GM19467 (cell line): ENCODE measurements around the gene MUCL3.
"Not testable (repeated sequence)": the region's sequence is repeated elsewhere in the genome, so short reads cannot be mapped to it uniquely, and the experiment has no call there.

Source experiments
- ATAC-seq: cut with Tn5 transposase; IDR thresholded peaks from one replicate; pipeline ENCODE4 v1.9.1; 2021; ENCODE audit warnings: mild to moderate bottlenecking, moderate library complexity; ENCODE audit not compliant: unreplicated experiment

Gene MUCL3

GRCh38 chr6:30937265-30937664 lies 3.5 kb upstream of the MUCL3 start:
- ATAC-seq = no peak

GRCh38 chr6:30938730-30939129 lies 2.0 kb upstream of the MUCL3 start:
- ATAC-seq = no peak

- ATAC-seq = no peak
Observed at GRCh38 chr6:30939473-30939872, 1.3 kb upstream of the MUCL3 start.

GRCh38 chr6:30942338-30943060 lies 1.7 kb downstream of the MUCL3 start:
- ATAC-seq = no peak

GRCh38 chr6:30944051-30944450 lies 3.3 kb downstream of the MUCL3 start:
- no peak for ATAC-seq

GRCh38 chr6:30945281-30945680 lies 4.5 kb downstream of the MUCL3 start:
- no peak for ATAC-seq

GRCh38 chr6:30947231-30947630 lies 6.5 kb downstream of the MUCL3 start:
- no peak for ATAC-seq

GRCh38 chr6:30948811-30949210 lies 8.0 kb downstream of the MUCL3 start:
- no peak for ATAC-seq

- no peak for ATAC-seq
Observed at GRCh38 chr6:30951907-30952469, 11.2 kb downstream of the MUCL3 start.

- no peak for ATAC-seq
Observed at GRCh38 chr6:30954631-30955366, 14.0 kb downstream of the MUCL3 start.

- ATAC-seq = no peak
Observed at GRCh38 chr6:30955367-30956042, 14.7 kb downstream of the MUCL3 start.

GRCh38 chr6:30957716-30958115 lies 16.9 kb downstream of the MUCL3 start:
- ATAC-seq = no peak

GRCh38 chr6:30960907-30961673 lies 20.3 kb downstream of the MUCL3 start:
- no peak for ATAC-seq

- ATAC-seq = no peak
Observed at GRCh38 chr6:30962716-30963115, 21.9 kb downstream of the MUCL3 start.

GRCh38 chr6:30963641-30964040 lies 22.9 kb downstream of the MUCL3 start:
- ATAC-seq = no peak

- ATAC-seq = no peak
Observed at GRCh38 chr6:30964075-30964474, 23.3 kb downstream of the MUCL3 start.

- no peak for ATAC-seq
Observed at GRCh38 chr6:30965140-30965601, 24.4 kb downstream of the MUCL3 start.

GRCh38 chr6:30966154-30966553 lies 25.4 kb downstream of the MUCL3 start:
- no peak for ATAC-seq

GRCh38 chr6:30969171-30969570 lies 28.4 kb downstream of the MUCL3 start:
- ATAC-seq = not testable (repeated sequence)

GRCh38 chr6:30970946-30971345 lies 30.2 kb downstream of the MUCL3 start:
- ATAC-seq = no peak

- ATAC-seq = no peak
Observed at GRCh38 chr6:30972816-30973215, 32.0 kb downstream of the MUCL3 start.
